HepG2 (cell line): ENCODE data around the gene C14orf93. TPM values are rescaled to one million over a fixed set of nuclear protein-coding genes. Genes with fewer than 3 reads are reported as not detected.

Experiments used
- GATAD1 ChIP-seq: IDR thresholded peaks from 2 replicates; pipeline ENCODE4 v1.6.1; 2016; ENCODE audit warnings: missing genetic modification reagents, missing compliant biosample characterization
- GTF2F1 ChIP-seq: fragments of 150-350 bp; IDR thresholded peaks from 2 replicates; pipeline ENCODE4 v1.6.1; 2014; ENCODE audit warnings: low read length
- HMG20B ChIP-seq: conservative IDR thresholded peaks from 2 replicates; pipeline ENCODE4 v1.6.1; 2016; ENCODE audit warnings: missing genetic modification reagents, missing compliant biosample characterization
- PHF21A ChIP-seq: sonication (generic); formaldehyde crosslinking; IDR thresholded peaks from 2 replicates; pipeline ENCODE4 v1.5.0; 2020; ENCODE audit warnings: mild to moderate bottlenecking, missing genetic modification reagents
- REXO4 ChIP-seq: sonication (generic); formaldehyde crosslinking; IDR thresholded peaks from 2 replicates; pipeline ENCODE4 v1.8.0; 2022; ENCODE audit warnings: missing genetic modification reagents, mild to moderate bottlenecking, borderline replicate concordance
- RFXAP ChIP-seq: sonication (generic); formaldehyde crosslinking; IDR thresholded peaks from 2 replicates; pipeline ENCODE4 v1.4.0; 2020; ENCODE audit warnings: missing genetic modification reagents, borderline replicate concordance
- RXRB ChIP-seq: IDR thresholded peaks from 2 replicates; pipeline ENCODE4 v1.6.1; 2016; ENCODE audit warnings: borderline replicate concordance, missing genetic modification reagents, missing compliant biosample characterization
- U2AF2 ChIP-seq: fragments of 200-400 bp; formaldehyde crosslinking; IDR thresholded peaks from 2 replicates; pipeline ENCODE4 v1.6.1; 2017; ENCODE audit warnings: low read depth, mild to moderate bottlenecking, low read length
- ZBTB26 ChIP-seq: IDR thresholded peaks from 2 replicates; pipeline ENCODE4 v1.6.1; 2016; ENCODE audit warnings: missing compliant biosample characterization, missing genetic modification reagents, borderline replicate concordance
- ZBTB33 ChIP-seq: sonication (generic); formaldehyde crosslinking; IDR thresholded peaks from 2 replicates; pipeline ENCODE4 v1.4.0; 2020; ENCODE audit warnings: missing genetic modification reagents
- ZFP91 ChIP-seq: sonication (generic); formaldehyde crosslinking; IDR thresholded peaks from 2 replicates; pipeline ENCODE4 v1.9.0; 2022; ENCODE audit warnings: missing genetic modification reagents, mild to moderate bottlenecking, borderline replicate concordance
- ZNF225 ChIP-seq: sonication (generic); formaldehyde crosslinking; IDR thresholded peaks from 2 replicates; pipeline ENCODE4 v1.4.0; 2020; ENCODE audit warnings: mild to moderate bottlenecking, missing genetic modification reagents
- ZNF326 ChIP-seq: sonication (generic); formaldehyde crosslinking; IDR thresholded peaks from 2 replicates; pipeline ENCODE4 v1.4.0; 2020; ENCODE audit warnings: missing genetic modification reagents, borderline replicate concordance
- ZNF460 ChIP-seq: sonication (generic); formaldehyde crosslinking; IDR thresholded peaks from 2 replicates; pipeline ENCODE4 v1.5.1; 2020; ENCODE audit warnings: missing genetic modification reagents, mild to moderate bottlenecking, borderline replicate concordance
- ZNF567 ChIP-seq: sonication (generic); formaldehyde crosslinking; IDR thresholded peaks from 2 replicates; pipeline ENCODE4 v1.8.1; 2023; ENCODE audit warnings: mild to moderate bottlenecking, missing genetic modification reagents, borderline replicate concordance
- ZNF609 ChIP-seq: sonication (generic); formaldehyde crosslinking; IDR thresholded peaks from 2 replicates; pipeline ENCODE4 v1.4.0; 2020; ENCODE audit warnings: mild to moderate bottlenecking, missing genetic modification reagents, borderline replicate concordance
- ZNF792 ChIP-seq: IDR thresholded peaks from 2 replicates; pipeline ENCODE4 v1.6.1; 2016
- ZSCAN29 ChIP-seq: sonication (generic); formaldehyde crosslinking; conservative IDR thresholded peaks from 2 replicates; pipeline ENCODE4 v1.4.0; 2020; ENCODE audit warnings: mild to moderate bottlenecking, missing genetic modification reagents
- polyA plus RNA-seq, 8 experiments: library from polyadenylated mRNA; depleted of rRNA in 3 of 8; stranded (reverse) in 7 of 8; unstranded in 1 of 8; fragments of >200 nt; fragmentation: Illumina TruSeq in 4 of 8; extraction: Trizol in 4 of 8; gene quantifications; 2 replicates each; pipeline versions ENCODE4 v1.2.1 to v1.2.3, GENCODE V29; 2011 to 2016; ENCODE audit warnings: low read depth in 4 of 8, missing spikeins in 1 of 8, mixed read lengths in 1 of 8; ENCODE audit not compliant: insufficient read depth in 1 of 8
- total RNA-seq, 5 experiments: library from RNA; depleted of rRNA; stranded (reverse); fragments of >200 nt; fragmentation: Illumina TruSeq; extraction: Trizol; gene quantifications; 2 replicates each; pipeline ENCODE4 v1.2.3, GENCODE V29; 2016; ENCODE audit warnings: low read depth in 1 of 5

The C14orf93 gene
- total and polyA plus RNA-seq, 2 of the 13 experiments (the other 11 are each of a cell fraction or from before 2014, with no cell fraction given) = 11.4 to 22.5 TPM

- peak; percentile 98 for TF ChIP-seq ZFP91
- TF ChIP-seq HMG20B = peak; percentile 96
- TF ChIP-seq GTF2F1 = peak; percentile 78
- peak; percentile 93 for TF ChIP-seq RXRB (CRISPR knock-in tag)
- TF ChIP-seq U2AF2 = no peak
- peak; percentile 98 for TF ChIP-seq PHF21A (CRISPR knock-in tag)
- TF ChIP-seq REXO4 (CRISPR knock-in tag) = peak; percentile 94; the same call in 1 of the 2 replicates
- peak; percentile 26; the same call in 1 of the 2 replicates for TF ChIP-seq ZNF460 (CRISPR knock-in tag)
- peak; percentile 95 for TF ChIP-seq ZBTB26 (CRISPR knock-in tag)
- TF ChIP-seq ZNF225 (CRISPR knock-in tag) = peak; percentile 99
- TF ChIP-seq ZNF567 (CRISPR knock-in tag) = peak; percentile 77
- peak; percentile 100 for TF ChIP-seq ZSCAN29 (CRISPR knock-in tag)
- TF ChIP-seq GATAD1 (CRISPR knock-in tag) = peak; percentile 86; the same call in 1 of the 2 replicates
- peak; percentile 82 for TF ChIP-seq ZBTB33 (CRISPR knock-in tag)
- TF ChIP-seq ZNF326 (CRISPR knock-in tag) = peak; percentile 70; the same call in 1 of the 2 replicates
- peak; percentile 76; the same call in 1 of the 2 replicates for TF ChIP-seq ZNF609 (CRISPR knock-in tag)
- TF ChIP-seq RFXAP (CRISPR knock-in tag) = peak; percentile 98
- TF ChIP-seq ZNF792 = peak; percentile 100
Measured at GRCh38 chr14:23006544-23007419, 3.2 kb downstream of the C14orf93 start (continued).
